Keratinocyte (primary cell): Measurements from ENCODE around the gene FOSB. TPM values are rescaled to one million over a fixed set of nuclear protein-coding genes. Genes with fewer than 3 reads are reported as not detected.
A peak's percentile ranks its signal among the peaks of the same experiment; 100 is the strongest.

Experiments
- DNase-seq: peaks from one replicate; pipeline ENCODE4 v3.0.0-alpha.2; 2011; ENCODE audit warnings: low read depth, missing footprints, low spot score
- FAIRE-seq: peaks from 2 replicates; lab custom pipeline; 2011; peaks lifted over from hg19 to GRCh38; lab: Jason Lieb, UNC
- H2AFZ ChIP-seq: 2 replicates; pipeline ENCODE4 v1.6.0; 2012; ENCODE audit warnings: low read length, control low read depth, inconsistent platforms; ENCODE audit not compliant: control insufficient read depth
- H3K27ac ChIP-seq: 2 replicates; pipeline ENCODE4 v1.5.1; 2011; ENCODE audit warnings: low read length; ENCODE audit not compliant: control insufficient read depth, insufficient read depth
- H3K27me3 ChIP-seq: 3 replicates; pipeline ENCODE4 v1.6.0; 2011; ENCODE audit warnings: low read length; ENCODE audit not compliant: control insufficient read depth, insufficient read depth; ENCODE audit errors: extremely low read depth
- H3K36me3 ChIP-seq, 2 experiments: 2 replicates in 1 of 2; 3 replicates in 1 of 2; pipeline ENCODE4 v1.5.1; 2011; ENCODE audit warnings: low read length in 2 of 2, mild to moderate bottlenecking in 1 of 2; ENCODE audit not compliant: control insufficient read depth in 2 of 2, insufficient read depth in 2 of 2; ENCODE audit errors: extremely low read depth in 1 of 2
- H3K4me1 ChIP-seq: 3 replicates; pipeline ENCODE4 v1.5.1; 2011; ENCODE audit warnings: low read length; ENCODE audit not compliant: control insufficient read depth, insufficient read depth; ENCODE audit errors: extremely low read depth
- H3K4me2 ChIP-seq: 3 replicates; pipeline ENCODE4 v1.6.0; 2011; ENCODE audit warnings: low read depth, low read length; ENCODE audit not compliant: control insufficient read depth, insufficient read depth; ENCODE audit errors: extremely low read depth
- H3K4me3 ChIP-seq, 3 experiments: fragments of 200-600 bp in 1 of 3; sonication (generic) in 1 of 3; 2 replicates in 2 of 3; 3 replicates in 1 of 3; pipeline ENCODE4 v1.5.1; 2011 to 2016; ENCODE audit warnings: low read length in 3 of 3, mild to moderate bottlenecking in 3 of 3, control low read depth in 2 of 3, inconsistent platforms in 1 of 3, low read depth in 1 of 3, mixed read lengths in 1 of 3, mixed run types in 1 of 3, moderate library complexity in 1 of 3; ENCODE audit not compliant: control insufficient read depth in 2 of 3, insufficient read depth in 2 of 3; ENCODE audit errors: extremely low read depth in 1 of 3
- H3K79me2 ChIP-seq: 2 replicates; pipeline ENCODE4 v1.6.0; 2012; ENCODE audit warnings: low read length; ENCODE audit not compliant: control insufficient read depth, insufficient read depth
- H3K9ac ChIP-seq: 3 replicates; pipeline ENCODE4 v1.6.0; 2011; ENCODE audit warnings: low read length; ENCODE audit not compliant: control insufficient read depth, insufficient read depth; ENCODE audit errors: extremely low read depth
- H3K9me1 ChIP-seq: 3 replicates; pipeline ENCODE4 v1.6.0; 2011; ENCODE audit warnings: low read length; ENCODE audit not compliant: control insufficient read depth, insufficient read depth; ENCODE audit errors: extremely low read depth
- H3K9me3 ChIP-seq: 2 replicates; pipeline ENCODE4 v1.5.1; 2012; ENCODE audit warnings: low read depth, low read length; ENCODE audit not compliant: control insufficient read depth
- H4K20me1 ChIP-seq: 3 replicates; pipeline ENCODE4 v1.6.0; 2011; ENCODE audit warnings: low read length; ENCODE audit not compliant: control insufficient read depth, insufficient read depth; ENCODE audit errors: extremely low read depth
- EZH2 ChIP-seq: IDR thresholded peaks from one replicate; pipeline ENCODE4 v1.6.1; 2012; ENCODE audit warnings: inconsistent platforms, mild to moderate bottlenecking, low read length, moderate library complexity
- dilution Hi-C: fragments of 300-500 bp; cut with MboI; formaldehyde crosslinking; loops from one replicate; pipeline ENCODE4 v1.7.0; 2020; ENCODE audit warnings: low sequenced_read_pairs; ENCODE audit not compliant: extremely low pct_ligation_motif_present
- polyA plus RNA-seq, 5 experiments: library from polyadenylated mRNA; depleted of rRNA in 3 of 5; stranded (reverse) in 3 of 5; stranded (forward) in 1 of 5; unstranded in 1 of 5; fragments of >200 nt; gene quantifications; 1 replicate in 1 of 5; 2 replicates in 3 of 5; 3 replicates in 1 of 5; pipeline versions ENCODE4 v1.2.1 to v1.2.3, GENCODE V29; 2011 to 2012; ENCODE audit warnings: missing spikeins in 2 of 5, low read depth in 1 of 5, low replicate concordance in 1 of 5
- TF ChIP-seq, protein P1 (sequence below), 3 experiments: IDR thresholded peaks in 1 of 3; conservative IDR thresholded peaks in 1 of 3; optimal IDR thresholded peaks in 1 of 3; 2 replicates in 2 of 3; 3 replicates in 1 of 3; pipeline versions ENCODE3 to v1.5.1; 2011; ENCODE audit warnings: low read length in 3 of 3, mild to moderate bottlenecking in 3 of 3, moderate library complexity in 2 of 3, control low read depth in 1 of 3, inconsistent platforms in 1 of 3; ENCODE audit not compliant: insufficient read depth in 2 of 3; ENCODE audit errors: extremely low read depth in 1 of 3

FOSB gene
- polyA plus RNA-seq, 1 donor (not counting 4 experiments of a cell fraction or from before 2014, with no cell fraction given) = 4.6 TPM

DNA sequence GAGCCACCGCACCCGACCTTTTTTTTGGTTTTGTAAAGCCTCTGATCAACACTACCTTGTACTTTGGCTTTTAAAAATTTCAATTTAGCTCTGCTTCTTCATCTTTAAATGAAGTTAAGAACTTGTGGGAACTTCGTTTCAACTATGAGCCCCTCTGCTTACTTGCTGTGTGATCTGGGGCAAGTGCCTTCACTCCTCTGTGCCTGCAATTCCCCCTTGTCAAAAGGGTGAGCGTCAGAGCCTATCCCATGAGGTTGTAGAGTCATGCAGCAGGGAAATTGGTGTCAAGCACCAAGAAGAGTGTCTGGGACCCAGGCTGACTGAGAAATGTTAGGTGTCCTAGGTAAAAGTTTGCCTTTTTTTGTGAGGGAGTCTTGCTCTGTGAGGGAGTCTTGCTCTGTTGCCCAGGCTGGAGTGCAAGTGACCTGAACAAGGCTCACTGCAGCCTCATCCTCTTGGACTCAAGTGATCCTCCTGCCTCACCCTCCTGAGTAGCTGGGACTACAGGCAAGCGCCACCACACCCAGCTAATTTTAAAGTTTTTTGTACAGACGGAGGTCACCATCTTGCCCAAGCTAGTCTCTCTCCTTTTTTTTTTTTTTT lies 45.2 kb downstream of the FOSB start:
- Histone ChIP-seq H3K9me1 (peaks cover 8% of the 10 kb centered on the region), H3K4me3 (no peak overlapping the region), H3K9ac (no peak overlapping the region), H3K27me3 (no peaks in the 10 kb centered on the region), H3K27ac (no peak overlapping the region), H4K20me1 (peaks cover 45% of the 10 kb centered on the region), H3K9me3 (no peaks in the 10 kb centered on the region), H2AFZ (no peak overlapping the region), H3K4me1 (peaks cover 38% of the 10 kb centered on the region), H3K4me2 (no peak overlapping the region), H3K79me2 (peaks cover 90% of the 10 kb centered on the region), H3K36me3 (peaks cover 18 to 38% of the 10 kb centered on the region in 2 experiments)
- TF ChIP-seq, protein P1, sequence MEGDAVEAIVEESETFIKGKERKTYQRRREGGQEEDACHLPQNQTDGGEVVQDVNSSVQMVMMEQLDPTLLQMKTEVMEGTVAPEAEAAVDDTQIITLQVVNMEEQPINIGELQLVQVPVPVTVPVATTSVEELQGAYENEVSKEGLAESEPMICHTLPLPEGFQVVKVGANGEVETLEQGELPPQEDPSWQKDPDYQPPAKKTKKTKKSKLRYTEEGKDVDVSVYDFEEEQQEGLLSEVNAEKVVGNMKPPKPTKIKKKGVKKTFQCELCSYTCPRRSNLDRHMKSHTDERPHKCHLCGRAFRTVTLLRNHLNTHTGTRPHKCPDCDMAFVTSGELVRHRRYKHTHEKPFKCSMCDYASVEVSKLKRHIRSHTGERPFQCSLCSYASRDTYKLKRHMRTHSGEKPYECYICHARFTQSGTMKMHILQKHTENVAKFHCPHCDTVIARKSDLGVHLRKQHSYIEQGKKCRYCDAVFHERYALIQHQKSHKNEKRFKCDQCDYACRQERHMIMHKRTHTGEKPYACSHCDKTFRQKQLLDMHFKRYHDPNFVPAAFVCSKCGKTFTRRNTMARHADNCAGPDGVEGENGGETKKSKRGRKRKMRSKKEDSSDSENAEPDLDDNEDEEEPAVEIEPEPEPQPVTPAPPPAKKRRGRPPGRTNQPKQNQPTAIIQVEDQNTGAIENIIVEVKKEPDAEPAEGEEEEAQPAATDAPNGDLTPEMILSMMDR (optimal IDR thresholded peaks at IDR 0.05 in 1 of 3, IDR thresholded peaks at IDR 0.05 in 1 of 3, conservative IDR thresholded peaks at IDR 0.05 in 1 of 3; ENCODE audit: extremely low read depth in 1 of 3, insufficient read depth in 2 of 3, low read length in 3 of 3) = no peak
- no peak for TF ChIP-seq EZH2
- dilution Hi-C loops = no loop called here
- no peak for DNase-seq
- no peak for FAIRE-seq

DNA sequence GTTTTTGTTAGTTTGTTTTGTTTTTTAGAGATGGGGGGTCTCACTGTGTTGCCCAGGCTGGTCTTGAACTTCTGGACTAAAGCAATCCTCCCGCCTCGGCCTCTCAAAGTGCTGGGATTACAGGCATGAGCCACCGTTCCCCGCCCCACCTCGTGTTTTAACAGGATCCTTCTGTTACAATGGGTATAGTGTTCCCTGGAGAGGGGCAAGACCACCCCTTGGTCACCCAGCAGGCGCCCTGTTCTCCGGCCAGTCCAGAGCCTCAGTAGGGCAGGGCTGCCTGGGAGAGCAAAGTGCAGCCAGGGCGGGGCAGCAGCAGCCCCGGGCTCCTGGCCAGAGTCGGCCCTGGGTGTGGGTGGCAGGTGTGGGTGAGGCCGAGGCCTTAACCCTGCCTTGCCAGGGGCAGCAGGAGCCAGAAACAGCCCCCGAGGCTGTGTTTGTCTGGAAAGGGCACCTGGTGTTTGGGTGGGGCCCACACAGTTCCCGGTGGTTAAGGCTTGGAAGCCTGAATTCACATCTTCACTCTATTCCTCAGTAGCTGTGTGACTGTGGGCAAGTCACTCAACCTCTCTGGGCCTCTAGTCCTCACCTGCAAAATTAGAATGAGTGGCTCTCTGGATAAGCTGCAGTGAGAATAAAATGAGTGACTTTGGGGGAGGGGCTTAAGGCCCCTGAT lies 46.7 kb downstream of the FOSB start:
- peak overlapping the region; percentile 25 for H3K27ac ChIP-seq
- H3K9me3 ChIP-seq = no peaks in the 10 kb centered on the region
- no peak for TF ChIP-seq EZH2
- TF ChIP-seq, protein P1 (optimal IDR thresholded peaks at IDR 0.05 in 1 of 3, IDR thresholded peaks at IDR 0.05 in 1 of 3, conservative IDR thresholded peaks at IDR 0.05 in 1 of 3; ENCODE audit: extremely low read depth in 1 of 3, insufficient read depth in 2 of 3, low read length in 3 of 3) = no peak
- H3K9me1 ChIP-seq = peaks cover 8% of the 10 kb centered on the region
- dilution Hi-C loops = no loop called here
- H3K4me1 ChIP-seq = peaks cover 34% of the 10 kb centered on the region
- H2AFZ ChIP-seq = no peak overlapping the region
- H3K79me2 ChIP-seq = peaks cover 77% of the 10 kb centered on the region
- H4K20me1 ChIP-seq = peaks cover 44% of the 10 kb centered on the region
- no peak overlapping the region for H3K4me3 ChIP-seq
- no peaks in the 10 kb centered on the region for H3K27me3 ChIP-seq
- FAIRE-seq (no peak), DNase-seq (no peak)
- peak overlapping the region; percentile 9 for H3K4me2 ChIP-seq
- no peak overlapping the region for H3K9ac ChIP-seq
- peaks cover 22 to 33% of the 10 kb centered on the region in 2 experiments for H3K36me3 ChIP-seq
